GM12878 (cell line): Measurements from ENCODE around the gene RAET1E. TPM values are rescaled to one million over a fixed set of nuclear protein-coding genes. Genes with fewer than 3 reads are reported as not detected.

Experiments used
- CBFB ChIP-seq: IDR thresholded peaks from 2 replicates; pipeline ENCODE4 v1.6.1; 2016; ENCODE audit warnings: antibody characterized with exemption, low read depth
- CHD1 ChIP-seq: IDR thresholded peaks from 2 replicates; pipeline ENCODE4 v1.6.1; 2012; ENCODE audit warnings: low read depth, low read length, improper control_type of control experiment
- RAD21 ChIP-seq: IDR thresholded peaks from 2 replicates; pipeline ENCODE4 v1.6.1; 2011; ENCODE audit warnings: mild to moderate bottlenecking, low read depth, low read length, moderate library complexity; ENCODE audit not compliant: insufficient read depth
- RFX5 ChIP-seq: IDR thresholded peaks from 2 replicates; pipeline ENCODE4 v1.6.1; 2011; ENCODE audit warnings: low read depth, low read length, improper control_type of control experiment
- TARDBP ChIP-seq: IDR thresholded peaks from 2 replicates; pipeline ENCODE4 v1.6.1; 2016; ENCODE audit warnings: borderline replicate concordance
- polyA plus RNA-seq, 11 experiments: library from polyadenylated mRNA; depleted of rRNA in 4 of 11; unstranded in 6 of 11; stranded (reverse) in 5 of 11; fragments of >200 nt; fragmentation: Nextera tagmentation in 4 of 11; fragmentation: Illumina TruSeq in 1 of 11; extraction: Ambion mirVana in 4 of 11; extraction: Trizol in 1 of 11; gene quantifications; 1 replicate in 1 of 11; 2 replicates in 10 of 11; pipeline versions ENCODE4 v1.2.1 to v1.2.3, GENCODE V29; 2011 to 2016; ENCODE audit warnings: inconsistent platforms in 2 of 11, missing spikeins in 2 of 11, low read depth in 1 of 11
- total RNA-seq, 4 experiments: library from RNA; depleted of rRNA in 3 of 4; stranded (reverse); fragments of >200 nt in 3 of 4; fragmentation: Illumina TruSeq in 1 of 4; extraction: Trizol in 1 of 4; gene quantifications; 2 replicates each; pipeline versions ENCODE4 v1.2.1 to v1.2.3, GENCODE V29; 2013 to 2021
- TF ChIP-seq, protein P1 (sequence below): fragments of 450-650 bp; IDR thresholded peaks from 2 replicates; pipeline ENCODE4 v1.6.1; 2017; ENCODE audit warnings: mild to moderate bottlenecking, moderate library complexity
- TF ChIP-seq, protein P2 (sequence below): fragments of 450-650 bp; IDR thresholded peaks from 2 replicates; pipeline ENCODE4 v1.6.1; 2017; ENCODE audit warnings: mild to moderate bottlenecking, moderate library complexity
- TF ChIP-seq, protein P3 (sequence below): fragments of 450-650 bp; IDR thresholded peaks from 2 replicates; pipeline ENCODE4 v1.6.1; 2017; ENCODE audit warnings: borderline replicate concordance
- TF ChIP-seq, protein P4 (sequence below): IDR thresholded peaks from 2 replicates; pipeline ENCODE4 v1.6.1; 2012; ENCODE audit warnings: low read depth, low read length, improper control_type of control experiment

RAET1E gene
- total and polyA plus RNA-seq, 10 of the 15 experiments (the other 5 are each of a cell fraction or from before 2014, with no cell fraction given) = not detected

DNA sequence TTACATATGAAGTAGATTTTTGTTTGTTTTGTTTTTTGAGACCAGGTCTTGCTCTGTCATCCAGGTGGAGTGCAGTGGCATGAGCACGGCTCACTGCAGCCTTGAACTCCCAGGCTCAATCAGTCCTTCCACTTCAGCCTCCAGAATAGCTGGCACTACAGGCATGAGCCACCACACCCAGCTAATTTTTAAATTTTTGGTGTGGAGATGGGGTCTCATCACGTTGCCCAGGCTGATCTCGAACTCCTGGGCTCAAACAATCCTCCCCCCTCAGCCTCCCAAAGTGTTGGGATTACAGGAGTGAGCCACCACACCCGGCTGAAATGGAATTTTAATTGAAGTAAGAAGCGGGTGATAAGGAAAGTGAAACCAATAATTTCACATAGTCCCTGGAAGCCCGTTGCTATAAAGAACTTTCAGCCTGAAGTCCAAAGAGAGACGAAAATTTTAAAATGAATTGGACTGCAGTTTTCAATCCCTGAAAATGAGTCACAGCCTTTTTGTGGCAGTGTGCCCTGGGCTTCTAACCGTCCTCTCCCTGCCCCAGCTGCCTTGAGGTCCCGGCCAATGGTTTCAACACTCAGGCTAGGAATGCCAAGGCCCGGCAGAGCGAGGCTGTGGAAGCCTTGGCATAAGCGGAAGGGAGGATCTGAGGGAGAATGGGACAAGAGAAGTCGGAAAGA, 757 bp downstream of the RAET1E start (continued):
- TF ChIP-seq, protein P1, sequence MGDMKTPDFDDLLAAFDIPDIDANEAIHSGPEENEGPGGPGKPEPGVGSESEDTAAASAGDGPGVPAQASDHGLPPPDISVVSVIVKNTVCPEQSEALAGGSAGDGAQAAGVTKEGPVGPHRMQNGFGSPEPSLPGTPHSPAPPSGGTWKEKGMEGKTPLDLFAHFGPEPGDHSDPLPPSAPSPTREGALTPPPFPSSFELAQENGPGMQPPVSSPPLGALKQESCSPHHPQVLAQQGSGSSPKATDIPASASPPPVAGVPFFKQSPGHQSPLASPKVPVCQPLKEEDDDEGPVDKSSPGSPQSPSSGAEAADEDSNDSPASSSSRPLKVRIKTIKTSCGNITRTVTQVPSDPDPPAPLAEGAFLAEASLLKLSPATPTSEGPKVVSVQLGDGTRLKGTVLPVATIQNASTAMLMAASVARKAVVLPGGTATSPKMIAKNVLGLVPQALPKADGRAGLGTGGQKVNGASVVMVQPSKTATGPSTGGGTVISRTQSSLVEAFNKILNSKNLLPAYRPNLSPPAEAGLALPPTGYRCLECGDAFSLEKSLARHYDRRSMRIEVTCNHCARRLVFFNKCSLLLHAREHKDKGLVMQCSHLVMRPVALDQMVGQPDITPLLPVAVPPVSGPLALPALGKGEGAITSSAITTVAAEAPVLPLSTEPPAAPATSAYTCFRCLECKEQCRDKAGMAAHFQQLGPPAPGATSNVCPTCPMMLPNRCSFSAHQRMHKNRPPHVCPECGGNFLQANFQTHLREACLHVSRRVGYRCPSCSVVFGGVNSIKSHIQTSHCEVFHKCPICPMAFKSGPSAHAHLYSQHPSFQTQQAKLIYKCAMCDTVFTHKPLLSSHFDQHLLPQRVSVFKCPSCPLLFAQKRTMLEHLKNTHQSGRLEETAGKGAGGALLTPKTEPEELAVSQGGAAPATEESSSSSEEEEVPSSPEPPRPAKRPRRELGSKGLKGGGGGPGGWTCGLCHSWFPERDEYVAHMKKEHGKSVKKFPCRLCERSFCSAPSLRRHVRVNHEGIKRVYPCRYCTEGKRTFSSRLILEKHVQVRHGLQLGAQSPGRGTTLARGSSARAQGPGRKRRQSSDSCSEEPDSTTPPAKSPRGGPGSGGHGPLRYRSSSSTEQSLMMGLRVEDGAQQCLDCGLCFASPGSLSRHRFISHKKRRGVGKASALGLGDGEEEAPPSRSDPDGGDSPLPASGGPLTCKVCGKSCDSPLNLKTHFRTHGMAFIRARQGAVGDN = no peak
- no peak for TF ChIP-seq TARDBP
- TF ChIP-seq CHD1 = no peak
- no peak for TF ChIP-seq RFX5
- TF ChIP-seq RAD21 = no peak
- TF ChIP-seq, protein P2, sequence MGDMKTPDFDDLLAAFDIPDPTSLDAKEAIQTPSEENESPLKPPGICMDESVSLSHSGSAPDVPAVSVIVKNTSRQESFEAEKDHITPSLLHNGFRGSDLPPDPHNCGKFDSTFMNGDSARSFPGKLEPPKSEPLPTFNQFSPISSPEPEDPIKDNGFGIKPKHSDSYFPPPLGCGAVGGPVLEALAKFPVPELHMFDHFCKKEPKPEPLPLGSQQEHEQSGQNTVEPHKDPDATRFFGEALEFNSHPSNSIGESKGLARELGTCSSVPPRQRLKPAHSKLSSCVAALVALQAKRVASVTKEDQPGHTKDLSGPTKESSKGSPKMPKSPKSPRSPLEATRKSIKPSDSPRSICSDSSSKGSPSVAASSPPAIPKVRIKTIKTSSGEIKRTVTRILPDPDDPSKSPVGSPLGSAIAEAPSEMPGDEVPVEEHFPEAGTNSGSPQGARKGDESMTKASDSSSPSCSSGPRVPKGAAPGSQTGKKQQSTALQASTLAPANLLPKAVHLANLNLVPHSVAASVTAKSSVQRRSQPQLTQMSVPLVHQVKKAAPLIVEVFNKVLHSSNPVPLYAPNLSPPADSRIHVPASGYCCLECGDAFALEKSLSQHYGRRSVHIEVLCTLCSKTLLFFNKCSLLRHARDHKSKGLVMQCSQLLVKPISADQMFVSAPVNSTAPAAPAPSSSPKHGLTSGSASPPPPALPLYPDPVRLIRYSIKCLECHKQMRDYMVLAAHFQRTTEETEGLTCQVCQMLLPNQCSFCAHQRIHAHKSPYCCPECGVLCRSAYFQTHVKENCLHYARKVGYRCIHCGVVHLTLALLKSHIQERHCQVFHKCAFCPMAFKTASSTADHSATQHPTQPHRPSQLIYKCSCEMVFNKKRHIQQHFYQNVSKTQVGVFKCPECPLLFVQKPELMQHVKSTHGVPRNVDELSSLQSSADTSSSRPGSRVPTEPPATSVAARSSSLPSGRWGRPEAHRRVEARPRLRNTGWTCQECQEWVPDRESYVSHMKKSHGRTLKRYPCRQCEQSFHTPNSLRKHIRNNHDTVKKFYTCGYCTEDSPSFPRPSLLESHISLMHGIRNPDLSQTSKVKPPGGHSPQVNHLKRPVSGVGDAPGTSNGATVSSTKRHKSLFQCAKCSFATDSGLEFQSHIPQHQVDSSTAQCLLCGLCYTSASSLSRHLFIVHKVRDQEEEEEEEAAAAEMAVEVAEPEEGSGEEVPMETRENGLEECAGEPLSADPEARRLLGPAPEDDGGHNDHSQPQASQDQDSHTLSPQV = no peak
- TF ChIP-seq CBFB = no peak
- TF ChIP-seq, protein P3, sequence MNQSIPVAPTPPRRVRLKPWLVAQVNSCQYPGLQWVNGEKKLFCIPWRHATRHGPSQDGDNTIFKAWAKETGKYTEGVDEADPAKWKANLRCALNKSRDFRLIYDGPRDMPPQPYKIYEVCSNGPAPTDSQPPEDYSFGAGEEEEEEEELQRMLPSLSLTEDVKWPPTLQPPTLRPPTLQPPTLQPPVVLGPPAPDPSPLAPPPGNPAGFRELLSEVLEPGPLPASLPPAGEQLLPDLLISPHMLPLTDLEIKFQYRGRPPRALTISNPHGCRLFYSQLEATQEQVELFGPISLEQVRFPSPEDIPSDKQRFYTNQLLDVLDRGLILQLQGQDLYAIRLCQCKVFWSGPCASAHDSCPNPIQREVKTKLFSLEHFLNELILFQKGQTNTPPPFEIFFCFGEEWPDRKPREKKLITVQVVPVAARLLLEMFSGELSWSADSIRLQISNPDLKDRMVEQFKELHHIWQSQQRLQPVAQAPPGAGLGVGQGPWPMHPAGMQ = no peak
- TF ChIP-seq, protein P4, sequence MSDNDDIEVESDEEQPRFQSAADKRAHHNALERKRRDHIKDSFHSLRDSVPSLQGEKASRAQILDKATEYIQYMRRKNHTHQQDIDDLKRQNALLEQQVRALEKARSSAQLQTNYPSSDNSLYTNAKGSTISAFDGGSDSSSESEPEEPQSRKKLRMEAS = no peak
- TF ChIP-seq, all 136 proteins: peak for 0
